Pancreas (tissue), 10 donors: ENCODE measurements around the gene BIRC2. TPM values are rescaled to one million over a fixed set of nuclear protein-coding genes. Genes with fewer than 3 reads are reported as not detected.

ENCODE experiments used
- ATAC-seq, 4 donors: fragments of 200-7000 bp; cut with Tn5 transposase; one replicate each; pipeline versions ENCODE4 v1.8.0 to v1.9.1; 2020; ENCODE audit warnings: mild to moderate bottlenecking in 4 of 4, moderate library complexity in 4 of 4
- DNase-seq, 6 donors: peaks; one replicate each; pipeline ENCODE4 v3.0.0-alpha.2; 2020
- FAIRE-seq: peaks from 2 replicates; lab custom pipeline; 2012; peaks lifted over from hg19 to GRCh38; lab: Jason Lieb, UNC
- H3K27ac ChIP-seq, 4 donors: fragments of 200-600 bp; sonication (generic); 1 replicate in 3 of 4; 2 replicates in 1 of 4; pipeline versions ENCODE4 v1.5.0 to v1.8.0; 2020
- H3K27me3 ChIP-seq, 4 donors: fragments of 200-600 bp; one replicate each; pipeline ENCODE4 v1.8.0; 2021
- H3K36me3 ChIP-seq, 3 donors: fragments of 200-600 bp; sonication (generic) in 1 of 3; one replicate each; pipeline versions ENCODE4 v1.5.0 to v1.8.0; 2020 to 2021
- H3K4me1 ChIP-seq, 3 donors: fragments of 200-600 bp; one replicate each; pipeline ENCODE4 v1.8.0; 2021
- H3K4me3 ChIP-seq, 4 donors: fragments of 200-600 bp; sonication (generic) in 2 of 4; one replicate each; pipeline versions ENCODE4 v1.5.0 to v1.8.0; 2020 to 2021
- H3K9me3 ChIP-seq, 4 donors: fragments of 200-600 bp; one replicate each; pipeline ENCODE4 v1.8.0; 2021
- CTCF ChIP-seq, 4 donors: fragments of 200-600 bp; sonication (generic) in 3 of 4; IDR thresholded peaks; one replicate each; pipeline versions ENCODE4 v1.5.0 to v1.8.0; 2021; ENCODE audit warnings: antibody characterized with exemption in 4 of 4
- WGBS, 2 donors: extraction: QIAGEN DNeasy Blood & Tissue Kit; methylation state at CpG; one replicate each; pipeline ENCODE4 v1.1.7; 2013; 5-methylcytosine and 5-hydroxymethylcytosine counted together
- intact Hi-C, 3 donors: fragments of 100-400 bp; cut with DNase I; formaldehyde crosslinking; loops; one replicate each; pipeline versions ENCODE4 v1.11.1 to v1.14.2; 2022
- polyA plus RNA-seq, 2 donors: library from polyadenylated mRNA; stranded (reverse); fragments of 200-250 nt; gene quantifications; one replicate each; pipeline ENCODE4 v1.2.3, GENCODE V29; 2013
- total RNA-seq, 6 donors: library from RNA; stranded (reverse); fragmentation: NEBNext Ultra II Directional in 4 of 6; extraction: Animal tissue kit (Norgen Biotek cat#: 25700) in 4 of 6; gene quantifications; one replicate each; pipeline versions ENCODE4 v1.2.1 to v1.2.4, GENCODE V29; 2021 to 2023
- donor health status: healthy with polysubstance abuse.
- donor health status: DM: no; HTN: no; CAD: no; lungs with moderate emphysema.
- donor health status: DM: no; HTN: no; CAD: no.
- donor health status: control.
- donor health status: control.
- donor health status: Bipolar disorder and iron deficiency.
- donor health status: DM: yes; HTN: yes; CAD: no.
- donor health status: DM: no; HTN: no; CAD: no.
- donor health status: DM: no; HTN: no; CAD: no.
- donor health status: DM: yes; HTN: yes; CAD: no.

BIRC2 gene
- total and polyA plus RNA-seq, 8 donors, result 20.2 to 39.1 (median 23.4) TPM

- Histone ChIP-seq H3K4me1 (no peaks in the 10 kb centered on the region), H3K27ac (no peak overlapping the region), H3K36me3 (peaks cover 4 to 18% (median 10%) of the 10 kb centered on the region in 3 donors), H3K27me3 (no peaks in the 10 kb centered on the region), H3K9me3 (no peaks in the 10 kb centered on the region), H3K4me3 (no peak overlapping the region)
- intact Hi-C loops, result no loop called here
- TF ChIP-seq CTCF (IDR thresholded peaks at IDR 0.05), result no peak
- ATAC-seq, result no peak
- no peak for DNase-seq
- WGBS, 2 donors, result 92 to 95% methylated on average over 5 of the region's 5 CpGs
- FAIRE-seq, result no peak
These were observed 53.6 kb downstream of the BIRC2 start for GRCh38 chr11:102400603-102401002.

- DNase-seq (no peak), ATAC-seq (no peak), FAIRE-seq (no peak)
- no peak for TF ChIP-seq CTCF (IDR thresholded peaks at IDR 0.05)
- Histone ChIP-seq H3K36me3 (peaks cover 2 to 18% (median 10%) of the 10 kb centered on the region in 3 donors), H3K4me3 (no peak overlapping the region), H3K27ac (no peak overlapping the region), H3K4me1 (no peaks in the 10 kb centered on the region), H3K27me3 (no peaks in the 10 kb centered on the region), H3K9me3 (no peaks in the 10 kb centered on the region)
- WGBS, 2 donors, result 90 to 97% methylated on average over 3 of the region's 3 CpGs
- intact Hi-C loops, result no loop called here
These were observed 54.9 kb downstream of the BIRC2 start for GRCh38 chr11:102401905-102402304.

- ATAC-seq, result no peak
- no peak overlapping the region for H3K27ac ChIP-seq
- peaks cover 0 to 18% (median 10%) of the 10 kb centered on the region in 3 donors for H3K36me3 ChIP-seq
These were observed 55.5 kb downstream of the BIRC2 start for GRCh38 chr11:102402548-102402947.

GRCh38 chr11:102405501-102405900 lies 58.5 kb downstream of the BIRC2 start:
- no peak for FAIRE-seq
- no peak overlapping the region for H3K4me3 ChIP-seq
- H3K27me3 ChIP-seq, result no peaks in the 10 kb centered on the region
- intact Hi-C loops, result no loop called here
- no peaks in the 10 kb centered on the region for H3K9me3 ChIP-seq
- no peak for DNase-seq
- H3K27ac ChIP-seq, result no peak overlapping the region
- no peaks in the 10 kb centered on the region for H3K4me1 ChIP-seq
- H3K36me3 ChIP-seq, result peaks cover 0 to 11% (median 6%) of the 10 kb centered on the region in 3 donors
- no peak for ATAC-seq
- 86 to 87% methylated on average over 5 of the region's 5 CpGs for WGBS, 2 donors
- TF ChIP-seq CTCF (IDR thresholded peaks at IDR 0.05), result no peak

More at GRCh38 chr11:102402548-102402947, 55.5 kb downstream of the BIRC2 start:
- intact Hi-C loops, result no loop called here
- H3K4me1 ChIP-seq, result no peaks in the 10 kb centered on the region
- no peaks in the 10 kb centered on the region for H3K9me3 ChIP-seq
- TF ChIP-seq CTCF (IDR thresholded peaks at IDR 0.05), result no peak
- no peak overlapping the region for H3K4me3 ChIP-seq
- DNase-seq (no peak), FAIRE-seq (no peak)
- H3K27me3 ChIP-seq, result no peaks in the 10 kb centered on the region

GRCh38 chr11:102406099-102406498 lies 59.1 kb downstream of the BIRC2 start:
- ATAC-seq (no peak), DNase-seq (no peak), FAIRE-seq (no peak)
- intact Hi-C loops, result no loop called here
- TF ChIP-seq CTCF (IDR thresholded peaks at IDR 0.05), result no peak
- no peaks in the 10 kb centered on the region for H3K9me3 ChIP-seq
- no peak overlapping the region for H3K4me3 ChIP-seq
- no peak overlapping the region for H3K27ac ChIP-seq
- 100% methylated on average over 2 of the region's 2 CpGs for WGBS, 2 donors
- H3K36me3 ChIP-seq, result peaks cover 0 to 6% (median 5%) of the 10 kb centered on the region in 3 donors
- H3K27me3 ChIP-seq, result no peaks in the 10 kb centered on the region
- no peaks in the 10 kb centered on the region for H3K4me1 ChIP-seq
